Activated CD4-positive, alpha-beta T cell treated with anti-CD3 and anti-CD28 coated beads, Interleukin-2, amount 50 U/mL, for 24 hours (primary cell): ENCODE measurements around the gene ABR.
"Not testable (repeated sequence)": the region's sequence is repeated elsewhere in the genome, so short reads cannot be mapped to it uniquely, and the experiment has no call there.

ENCODE experiments used
- DNase-seq, 2 donors: peaks; one replicate each; pipeline ENCODE4 v3.0.0-alpha.2; 2020; ENCODE audit warnings: low read depth in 1 of 2, low spot score in 1 of 2

Gene ABR

GRCh38 chr17:1097972-1098744 lies 81.6 kb downstream of the ABR start:
- DNase-seq = not testable (repeated sequence)

- no peak for DNase-seq
Observed at GRCh38 chr17:1096215-1096614, 83.6 kb downstream of the ABR start.

GRCh38 chr17:1095853-1096173 lies 84.0 kb downstream of the ABR start:
- DNase-seq = no peak

- DNase-seq = no peak
Observed at GRCh38 chr17:1095090-1095852, 84.5 kb downstream of the ABR start.

- no peak for DNase-seq
Observed at GRCh38 chr17:1094591-1094990, 85.2 kb downstream of the ABR start.

- no peak for DNase-seq
Observed at GRCh38 chr17:1091900-1092299, 87.9 kb downstream of the ABR start.

GRCh38 chr17:1091190-1091534 lies 88.6 kb downstream of the ABR start:
- no peak for DNase-seq

GRCh38 chr17:1090465-1091189 lies 89.2 kb downstream of the ABR start:
- DNase-seq = no peak

GRCh38 chr17:1089915-1090314 lies 89.9 kb downstream of the ABR start:
- no peak for DNase-seq

GRCh38 chr17:1087381-1088241 lies 92.2 kb downstream of the ABR start:
- no peak for DNase-seq

GRCh38 chr17:1083451-1084187 lies 96.2 kb downstream of the ABR start:
- no peak for DNase-seq

GRCh38 chr17:1082579-1082978 lies 97.2 kb downstream of the ABR start:
- DNase-seq = no peak

- DNase-seq = no peak
Observed at GRCh38 chr17:1078831-1079561, 100.8 kb downstream of the ABR start.

GRCh38 chr17:1077986-1078711 lies 101.6 kb downstream of the ABR start:
- no peak for DNase-seq

GRCh38 chr17:1077581-1077985 lies 102.2 kb downstream of the ABR start:
- DNase-seq = no peak

GRCh38 chr17:1076982-1077302 lies 102.8 kb downstream of the ABR start:
- DNase-seq = no peak

- DNase-seq = no peak
Observed at GRCh38 chr17:1076299-1076981, 103.3 kb downstream of the ABR start.

- DNase-seq = no peak
Observed at GRCh38 chr17:1074886-1075605, 104.7 kb downstream of the ABR start.
